ENCODE data around the gene MAP4K2. TPM values are rescaled to one million over a fixed set of nuclear protein-coding genes. Genes with fewer than 3 reads are reported as not detected.
"Not testable (repeated sequence)": the region's sequence is repeated elsewhere in the genome, so short reads cannot be mapped to it uniquely, and the experiment has no call there.

The MAP4K2 gene
- total RNA-seq, 2 donors from 2014 or later = 23.3 to 39.1 TPM

DNA sequence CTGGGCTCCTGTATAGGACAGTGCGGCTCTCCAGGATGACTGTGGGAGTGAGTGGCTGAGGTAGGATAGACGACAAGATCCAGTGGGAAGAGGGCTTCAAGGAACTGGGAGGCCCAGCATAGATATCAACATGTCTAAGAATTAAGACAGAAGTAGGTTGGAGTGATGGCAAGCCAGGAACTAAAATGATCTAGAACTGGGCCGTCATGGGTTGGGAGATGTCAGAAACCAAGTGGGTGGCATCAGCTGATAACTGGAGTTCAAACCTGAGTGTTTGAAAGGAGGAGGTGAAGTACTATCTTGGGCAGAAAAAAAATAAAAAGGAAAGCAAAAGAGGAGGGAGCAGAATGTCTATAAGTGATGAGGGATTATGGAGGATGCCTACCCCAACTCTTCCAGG, 14.5 kb upstream of the MAP4K2 start:
- H3K4me1 ChIP-seq (ENCODE audit: control insufficient read depth in 1 of 2, low read depth in 2 of 2) = no peaks in the 10 kb centered on the region
- TF ChIP-seq, protein P1, sequence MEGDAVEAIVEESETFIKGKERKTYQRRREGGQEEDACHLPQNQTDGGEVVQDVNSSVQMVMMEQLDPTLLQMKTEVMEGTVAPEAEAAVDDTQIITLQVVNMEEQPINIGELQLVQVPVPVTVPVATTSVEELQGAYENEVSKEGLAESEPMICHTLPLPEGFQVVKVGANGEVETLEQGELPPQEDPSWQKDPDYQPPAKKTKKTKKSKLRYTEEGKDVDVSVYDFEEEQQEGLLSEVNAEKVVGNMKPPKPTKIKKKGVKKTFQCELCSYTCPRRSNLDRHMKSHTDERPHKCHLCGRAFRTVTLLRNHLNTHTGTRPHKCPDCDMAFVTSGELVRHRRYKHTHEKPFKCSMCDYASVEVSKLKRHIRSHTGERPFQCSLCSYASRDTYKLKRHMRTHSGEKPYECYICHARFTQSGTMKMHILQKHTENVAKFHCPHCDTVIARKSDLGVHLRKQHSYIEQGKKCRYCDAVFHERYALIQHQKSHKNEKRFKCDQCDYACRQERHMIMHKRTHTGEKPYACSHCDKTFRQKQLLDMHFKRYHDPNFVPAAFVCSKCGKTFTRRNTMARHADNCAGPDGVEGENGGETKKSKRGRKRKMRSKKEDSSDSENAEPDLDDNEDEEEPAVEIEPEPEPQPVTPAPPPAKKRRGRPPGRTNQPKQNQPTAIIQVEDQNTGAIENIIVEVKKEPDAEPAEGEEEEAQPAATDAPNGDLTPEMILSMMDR (IDR thresholded peaks at IDR 0.05) = no peak
- no peak for ATAC-seq (ENCODE audit: insufficient number of reproducible peaks, low FRiP score, low read depth)
- no peaks in the 10 kb centered on the region for H3K36me3 ChIP-seq
- no peak overlapping the region for H3K27ac ChIP-seq
- H3K4me3 ChIP-seq = no peak overlapping the region
- H3K27me3 ChIP-seq (replicated peaks; ENCODE audit: insufficient read depth) = no peaks in the 10 kb centered on the region
- no peak for DNase-seq (ENCODE audit: low spot score)
- no peaks in the 10 kb centered on the region for H3K9me3 ChIP-seq

DNA sequence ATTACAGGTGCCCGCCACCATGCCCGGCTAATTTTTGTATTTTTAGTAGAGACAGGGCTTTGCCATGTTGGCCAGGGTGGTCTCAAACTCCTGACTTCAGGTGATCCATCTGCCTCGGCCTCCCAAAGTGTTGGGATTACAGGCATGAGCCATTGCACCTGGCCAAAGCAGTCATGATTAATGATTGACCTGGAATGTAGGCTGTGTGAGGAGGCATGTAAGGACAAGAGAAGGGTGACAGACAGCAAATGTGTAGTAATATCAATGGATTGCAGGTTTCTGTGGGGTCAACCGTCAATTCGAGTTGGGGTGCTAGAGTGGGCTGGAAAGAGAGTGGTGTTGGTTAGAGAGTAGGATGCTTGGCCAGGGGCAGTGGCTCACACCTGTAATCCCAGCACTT, 12.4 kb upstream of the MAP4K2 start:
- not testable (repeated sequence) for H3K27me3 ChIP-seq (replicated peaks; ENCODE audit: insufficient read depth); H3K4me1 ChIP-seq (ENCODE audit: control insufficient read depth in 1 of 2, low read depth in 2 of 2); DNase-seq (ENCODE audit: low spot score); H3K36me3 ChIP-seq; H3K9me3 ChIP-seq; ATAC-seq (ENCODE audit: insufficient number of reproducible peaks, low FRiP score, low read depth); H3K27ac ChIP-seq; H3K4me3 ChIP-seq

DNA sequence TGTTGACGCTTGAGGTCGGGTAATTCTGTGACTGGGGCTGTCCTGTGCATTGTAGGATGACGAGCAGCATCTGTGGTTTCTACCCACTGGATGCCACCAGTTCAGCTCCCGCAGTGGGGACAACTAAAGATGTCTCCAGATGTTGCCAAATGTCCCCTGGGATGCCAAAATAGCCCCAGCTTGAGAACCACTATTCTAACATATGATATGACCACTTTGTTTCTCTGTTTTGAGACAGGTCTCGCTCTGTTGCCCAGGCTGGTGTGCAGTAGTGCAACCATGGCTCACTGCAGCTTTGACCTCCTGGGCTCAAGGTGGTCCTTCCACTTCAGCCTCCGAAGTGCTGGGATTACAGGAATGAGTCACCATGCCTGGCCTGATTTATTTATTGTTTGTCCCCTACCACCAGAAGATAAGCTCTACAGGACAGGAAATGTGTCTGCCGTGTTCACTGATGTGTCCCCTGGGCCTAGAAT, 11.7 kb upstream of the MAP4K2 start:
- H3K27ac ChIP-seq = no peak overlapping the region
- DNase-seq (ENCODE audit: low spot score) (no peak), ATAC-seq (ENCODE audit: insufficient number of reproducible peaks, low FRiP score, low read depth) (no peak)
- H3K27me3 ChIP-seq (replicated peaks; ENCODE audit: insufficient read depth) = no peaks in the 10 kb centered on the region
- TF ChIP-seq, protein P1 (IDR thresholded peaks at IDR 0.05) = no peak
- H3K4me1 ChIP-seq (ENCODE audit: control insufficient read depth in 1 of 2, low read depth in 2 of 2) = peaks cover under 1 to 1% of the 10 kb centered on the region in 2 donors
- H3K9me3 ChIP-seq = no peaks in the 10 kb centered on the region
- no peaks in the 10 kb centered on the region for H3K36me3 ChIP-seq
- H3K4me3 ChIP-seq = no peak overlapping the region

DNA sequence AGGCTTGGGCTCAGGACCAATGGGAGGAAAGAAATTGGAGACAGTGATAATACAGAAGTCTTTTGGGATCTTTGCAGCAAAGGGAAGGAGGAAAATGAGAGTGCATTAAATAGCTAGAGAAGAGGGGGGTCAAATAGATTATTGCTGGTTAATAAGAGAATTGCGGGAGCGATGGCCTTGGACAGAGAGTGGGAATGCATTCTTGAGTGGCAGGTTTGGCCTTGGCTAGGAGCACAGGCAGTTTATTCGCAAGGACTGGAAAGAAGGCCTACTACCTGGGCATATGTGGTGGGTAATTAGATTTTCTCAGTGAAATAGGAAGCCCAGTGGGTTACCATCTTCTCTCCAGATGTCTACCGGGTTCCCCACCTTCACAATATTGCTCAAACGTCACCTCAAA, 10.8 kb upstream of the MAP4K2 start:
- ATAC-seq (ENCODE audit: insufficient number of reproducible peaks, low FRiP score, low read depth) (no peak), DNase-seq (ENCODE audit: low spot score) (no peak)
- no peak overlapping the region for H3K4me3 ChIP-seq
- no peaks in the 10 kb centered on the region for H3K27me3 ChIP-seq (replicated peaks; ENCODE audit: insufficient read depth)
- no peak overlapping the region for H3K27ac ChIP-seq
- no peaks in the 10 kb centered on the region for H3K36me3 ChIP-seq
- peaks cover 5 to 9% of the 10 kb centered on the region in 2 donors for H3K4me1 ChIP-seq (ENCODE audit: control insufficient read depth in 1 of 2, low read depth in 2 of 2)
- TF ChIP-seq, protein P1 (IDR thresholded peaks at IDR 0.05) = no peak
- H3K9me3 ChIP-seq = no peaks in the 10 kb centered on the region

DNA sequence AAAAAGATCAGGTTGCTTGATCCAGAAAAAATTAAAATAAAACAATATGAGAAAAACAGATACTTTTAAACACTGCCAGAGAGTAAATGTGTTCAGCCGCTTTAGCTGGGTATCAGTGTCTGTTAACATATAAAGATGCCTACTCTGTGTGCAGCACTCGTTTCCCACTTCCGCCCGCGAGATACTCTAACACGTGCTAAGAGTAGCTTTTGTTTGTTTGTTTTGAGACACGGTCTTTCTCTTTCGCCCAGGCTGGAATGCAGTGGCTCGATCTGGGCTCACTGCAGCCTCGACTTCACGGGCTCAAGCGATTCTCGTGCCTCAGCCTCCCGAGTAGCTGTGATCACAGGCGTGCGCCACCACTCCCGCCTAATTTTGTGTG, 7.9 kb upstream of the MAP4K2 start:
- DNase-seq (ENCODE audit: low spot score) (no peak), ATAC-seq (ENCODE audit: insufficient number of reproducible peaks, low FRiP score, low read depth) (peak; percentile 11)
- Histone ChIP-seq H3K27me3 (replicated peaks; ENCODE audit: insufficient read depth) (no peaks in the 10 kb centered on the region), H3K36me3 (peaks cover 8% of the 10 kb centered on the region), H3K4me3 (peak overlapping the region; percentile 89), H3K9me3 (no peaks in the 10 kb centered on the region), H3K27ac (peak overlapping the region; percentile 53 to 57), H3K4me1 (ENCODE audit: control insufficient read depth in 1 of 2, low read depth in 2 of 2) (peaks cover 5 to 9% of the 10 kb centered on the region in 2 donors)
- TF ChIP-seq, protein P1 (IDR thresholded peaks at IDR 0.05) = no peak

DNA sequence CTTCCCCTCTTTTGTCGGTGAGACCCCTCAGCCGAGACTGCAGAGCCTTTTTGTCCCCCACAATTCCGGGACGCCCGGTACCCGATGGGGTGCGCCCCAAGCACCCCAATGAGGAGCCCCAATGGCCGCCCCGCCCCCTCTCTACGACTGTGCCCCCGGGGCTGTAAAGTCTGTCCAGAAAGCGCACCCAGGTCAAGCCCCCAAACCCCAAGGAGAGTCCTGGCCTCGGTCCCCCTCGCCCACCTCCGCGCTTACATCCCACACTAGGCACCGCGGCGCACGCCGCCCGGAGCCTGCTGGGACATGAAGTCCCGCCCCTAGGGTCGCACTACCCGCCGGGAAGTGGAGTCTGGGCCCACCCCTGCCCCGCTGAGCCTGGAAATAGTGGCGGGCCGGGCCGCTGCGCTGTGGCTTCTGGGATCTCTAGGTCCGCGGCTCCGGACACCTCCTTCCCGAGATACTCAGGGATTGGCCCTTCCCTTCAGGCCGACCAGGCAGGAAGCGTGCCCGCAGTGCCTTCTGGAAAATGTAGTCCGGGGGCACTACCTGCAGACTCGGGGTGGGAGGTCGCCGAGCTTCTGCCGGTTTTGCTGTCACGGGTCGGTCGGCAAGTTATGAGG, 7.4 kb upstream of the MAP4K2 start, which contains the start of gene MEN1:
TSS of gene MEN1 (minus strand) at position 281 of the 620 bp plus-strand sequence. CDS start 442 bp downstream, outside the sequence.
- Histone ChIP-seq H3K9me3 (no peaks in the 10 kb centered on the region), H3K27ac (peak within 1 kb of the TSS; percentile 53 to 57), H3K4me3 (peak within 1 kb of the TSS; percentile 89), H3K36me3 (peaks cover 13% of the 10 kb centered on the region), H3K27me3 (replicated peaks; ENCODE audit: insufficient read depth) (no peaks in the 10 kb centered on the region), H3K4me1 (ENCODE audit: control insufficient read depth in 1 of 2, low read depth in 2 of 2) (peaks cover 5 to 9% of the 10 kb centered on the region in 2 donors)
- peak; percentile 88 for DNase-seq (ENCODE audit: low spot score)
- TF ChIP-seq, protein P1 (IDR thresholded peaks at IDR 0.05) = no peak
- ATAC-seq (ENCODE audit: insufficient number of reproducible peaks, low FRiP score, low read depth) = peak; percentile 79
